ENCODE measurements around the gene LSM4.

GRCh38 chr19:18361646-18362045, 38.8 kb upstream of the LSM4 start:
- TF ChIP-seq, protein P1, sequence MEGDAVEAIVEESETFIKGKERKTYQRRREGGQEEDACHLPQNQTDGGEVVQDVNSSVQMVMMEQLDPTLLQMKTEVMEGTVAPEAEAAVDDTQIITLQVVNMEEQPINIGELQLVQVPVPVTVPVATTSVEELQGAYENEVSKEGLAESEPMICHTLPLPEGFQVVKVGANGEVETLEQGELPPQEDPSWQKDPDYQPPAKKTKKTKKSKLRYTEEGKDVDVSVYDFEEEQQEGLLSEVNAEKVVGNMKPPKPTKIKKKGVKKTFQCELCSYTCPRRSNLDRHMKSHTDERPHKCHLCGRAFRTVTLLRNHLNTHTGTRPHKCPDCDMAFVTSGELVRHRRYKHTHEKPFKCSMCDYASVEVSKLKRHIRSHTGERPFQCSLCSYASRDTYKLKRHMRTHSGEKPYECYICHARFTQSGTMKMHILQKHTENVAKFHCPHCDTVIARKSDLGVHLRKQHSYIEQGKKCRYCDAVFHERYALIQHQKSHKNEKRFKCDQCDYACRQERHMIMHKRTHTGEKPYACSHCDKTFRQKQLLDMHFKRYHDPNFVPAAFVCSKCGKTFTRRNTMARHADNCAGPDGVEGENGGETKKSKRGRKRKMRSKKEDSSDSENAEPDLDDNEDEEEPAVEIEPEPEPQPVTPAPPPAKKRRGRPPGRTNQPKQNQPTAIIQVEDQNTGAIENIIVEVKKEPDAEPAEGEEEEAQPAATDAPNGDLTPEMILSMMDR (conservative IDR thresholded peaks at IDR 0.05; ENCODE audit: low read length) = no peak
- TF ChIP-seq EZH2phosphoT487 (IDR thresholded peaks at IDR 0.05; ENCODE audit: borderline replicate concordance) = no peak

Measured in Loucy (cell line).